Measurements from ENCODE around the gene TSR1.

- no peak for TF ChIP-seq EZH2 (IDR thresholded peaks at IDR 0.05; ENCODE audit: insufficient read depth, poor library complexity, severe bottlenecking)
- TF ChIP-seq EZH2phosphoT487 (IDR thresholded peaks at IDR 0.05; ENCODE audit: insufficient read depth, low read depth): no peak
Measured at GRCh38 chr17:2336215-2336851, at the start of gene TSR1.

Measured in GM23248 (cell line).